ENCODE results near the gene ACTR6. TPM values are rescaled to one million over a fixed set of nuclear protein-coding genes. Genes with fewer than 3 reads are reported as not detected.
"Not testable (repeated sequence)": the region's sequence is repeated elsewhere in the genome, so short reads cannot be mapped to it uniquely, and the experiment has no call there.

The ACTR6 gene
- polyA plus RNA-seq, 12 donors: 17.2 to 27.2 (median 21.6) TPM; not detected in 1

GRCh38 chr12:100176493-100176892 lies 24.1 kb upstream of the ACTR6 start:
- not testable (repeated sequence) for DNase-seq

GRCh38 chr12:100179252-100179651 lies 21.4 kb upstream of the ACTR6 start:
- DNase-seq: no peak

- no peak for DNase-seq
Measured at GRCh38 chr12:100184549-100185145, 16.0 kb upstream of the ACTR6 start.

GRCh38 chr12:100185361-100185894 lies 15.2 kb upstream of the ACTR6 start:
- DNase-seq: no peak

GRCh38 chr12:100186071-100186470 lies 14.5 kb upstream of the ACTR6 start:
- DNase-seq: no peak

- DNase-seq: no peak
Measured at GRCh38 chr12:100187068-100187467, 13.5 kb upstream of the ACTR6 start.

GRCh38 chr12:100187857-100188519 lies 12.6 kb upstream of the ACTR6 start:
- DNase-seq: no peak

GRCh38 chr12:100188888-100189635 lies 11.6 kb upstream of the ACTR6 start:
- not testable (repeated sequence) for DNase-seq

- no peak for DNase-seq
Measured at GRCh38 chr12:100189636-100190394, 10.8 kb upstream of the ACTR6 start.

GRCh38 chr12:100193085-100193484 lies 7.5 kb upstream of the ACTR6 start:
- DNase-seq: no peak

- DNase-seq: no peak
Measured at GRCh38 chr12:100197486-100197885, 3.1 kb upstream of the ACTR6 start.

GRCh38 chr12:100199023-100199346 lies 1.6 kb upstream of the ACTR6 start:
- no peak for DNase-seq

- peak; percentile 23 for DNase-seq
Measured at GRCh38 chr12:100199347-100200149, 1.1 kb upstream of the ACTR6 start.

- DNase-seq: no peak
Measured at GRCh38 chr12:100201604-100202423, 1.2 kb downstream of the ACTR6 start.

GRCh38 chr12:100207311-100207710 lies 6.7 kb downstream of the ACTR6 start:
- DNase-seq: no peak

- no peak for DNase-seq
Measured at GRCh38 chr12:100208834-100209233, 8.2 kb downstream of the ACTR6 start.

- DNase-seq: no peak
Measured at GRCh38 chr12:100211698-100212097, 11.1 kb downstream of the ACTR6 start.

- no peak for DNase-seq
Measured at GRCh38 chr12:100213016-100213891, 12.6 kb downstream of the ACTR6 start.

GRCh38 chr12:100214518-100214917 lies 13.9 kb downstream of the ACTR6 start:
- DNase-seq: no peak
